Gastrocnemius medialis (tissue), 4 donors: ENCODE data around the gene ARSB. TPM values are rescaled to one million over a fixed set of nuclear protein-coding genes. Genes with fewer than 3 reads are reported as not detected.

Source experiments
- ATAC-seq, 2 donors: fragments of 150-250 bp; one replicate each; pipeline ENCODE4 v1.9.1; 2016
- DNase-seq, 2 donors: peaks; one replicate each; pipeline ENCODE4 v3.0.0-alpha.2; 2019
- H3K27ac ChIP-seq, 4 donors: fragments of 200-600 bp; sonication (generic); 1 replicate in 1 of 4; 2 replicates in 3 of 4; pipeline ENCODE4 v1.5.1; 2016 to 2018; ENCODE audit warnings: mild to moderate bottlenecking in 2 of 4, moderate library complexity in 1 of 4
- H3K27me3 ChIP-seq, 3 donors: fragments of 200-600 bp; sonication (generic) in 2 of 3; 1 replicate in 1 of 3; 2 replicates in 2 of 3; pipeline versions ENCODE4 v1.5.1 to v1.6.0; 2016 to 2019; ENCODE audit warnings: mild to moderate bottlenecking in 1 of 3, moderate library complexity in 1 of 3
- H3K36me3 ChIP-seq, 2 donors: fragments of 200-600 bp; sonication (generic) in 1 of 2; one replicate each; pipeline ENCODE4 v1.5.1; 2017 to 2018
- H3K4me1 ChIP-seq, 2 donors: fragments of 200-600 bp; sonication (generic) in 1 of 2; one replicate each; pipeline ENCODE4 v1.5.1; 2016 to 2017; ENCODE audit warnings: mild to moderate bottlenecking in 2 of 2
- H3K4me3 ChIP-seq, 4 donors: fragments of 200-600 bp; sonication (generic) in 3 of 4; 1 replicate in 1 of 4; 2 replicates in 3 of 4; pipeline ENCODE4 v1.5.1; 2016 to 2019; ENCODE audit warnings: mild to moderate bottlenecking in 2 of 4
- H3K9me3 ChIP-seq, 3 donors: fragments of 200-600 bp; sonication (generic) in 2 of 3; 1 replicate in 1 of 3; 2 replicates in 2 of 3; pipeline ENCODE4 v1.5.1; 2016 to 2019
- POLR2A ChIP-seq, 2 donors: fragments of 450-650 bp; IDR thresholded peaks; one replicate each; pipeline ENCODE4 v1.6.1; 2017; ENCODE audit warnings: antibody characterized with exemption in 2 of 2, mild to moderate bottlenecking in 2 of 2, moderate library complexity in 2 of 2
- in situ Hi-C, 4 donors: fragments of 200-750 bp; cut with MboI; loops; one replicate each; pipeline versions ENCODE4 v1.15.0 to v1.8.0; 2017; ENCODE audit warnings: low sequenced_read_pairs in 4 of 4
- intact Hi-C: fragments of 100-400 bp; cut with DNase I; formaldehyde crosslinking; loops from one replicate; pipeline ENCODE4 v1.15.1; 2023; ENCODE audit warnings: low total_unique reads
- total RNA-seq, 4 donors: library from RNA; depleted of rRNA; stranded (reverse); fragments of >200 nt; gene quantifications; one replicate each; pipeline versions ENCODE4 v1.1.0 to v1.2.3, GENCODE V29; 2016
- TF ChIP-seq, protein P1 (sequence below), 5 experiments: fragments of 450-650 bp in 3 of 5; fragments of 200-600 bp in 2 of 5; sonication (generic) in 2 of 5; IDR thresholded peaks in 4 of 5; conservative IDR thresholded peaks in 1 of 5; 1 replicate in 4 of 5; 2 replicates in 1 of 5; pipeline ENCODE4 v1.5.1; 2016 to 2019; ENCODE audit warnings: antibody characterized with exemption in 5 of 5, mild to moderate bottlenecking in 3 of 5, moderate library complexity in 3 of 5

ARSB gene
- total RNA-seq, 4 donors from 2014 or later = 3.2 to 8.3 (median 5.1) TPM

DNA sequence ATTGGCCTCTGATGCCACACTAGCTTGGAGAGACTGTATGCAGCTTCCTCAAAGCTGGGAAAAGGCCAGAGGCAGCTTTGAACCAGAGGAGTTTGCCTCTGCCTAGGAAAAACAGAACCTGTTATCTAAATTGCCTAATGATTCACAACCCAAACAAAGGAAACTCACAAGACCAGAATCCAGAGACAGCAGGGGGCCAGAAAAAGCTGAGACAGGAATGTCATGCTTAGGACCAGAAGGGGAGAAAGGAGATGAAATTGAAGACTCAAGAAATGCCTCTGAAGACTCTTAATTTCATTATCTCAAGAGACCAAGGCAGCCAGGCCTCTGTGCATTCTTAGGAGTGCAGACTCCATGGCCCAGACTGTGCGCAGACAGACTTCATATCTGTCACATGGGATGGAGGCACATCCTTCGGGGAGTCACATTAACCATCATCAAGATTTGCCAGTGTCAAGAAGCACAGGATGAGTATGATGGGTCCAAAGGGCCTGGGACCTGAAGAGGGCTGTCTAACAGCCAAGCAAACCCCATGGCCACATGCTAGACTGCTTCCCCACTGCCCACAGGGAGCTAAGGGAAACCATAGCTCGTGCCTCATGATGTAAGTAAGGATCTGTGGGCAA lies 57.3 kb downstream of the ARSB start:
- Histone ChIP-seq H3K9me3 (no peaks in the 10 kb centered on the region), H3K27ac (no peak overlapping the region), H3K4me1 (no peaks in the 10 kb centered on the region), H3K4me3 (no peak overlapping the region), H3K27me3 (no peaks in the 10 kb centered on the region), H3K36me3 (no peaks in the 10 kb centered on the region)
- intact Hi-C loops (no loop called here), in situ Hi-C loops (no loop called here)
- ATAC-seq (no peak), DNase-seq (no peak)
- TF ChIP-seq, protein P1, sequence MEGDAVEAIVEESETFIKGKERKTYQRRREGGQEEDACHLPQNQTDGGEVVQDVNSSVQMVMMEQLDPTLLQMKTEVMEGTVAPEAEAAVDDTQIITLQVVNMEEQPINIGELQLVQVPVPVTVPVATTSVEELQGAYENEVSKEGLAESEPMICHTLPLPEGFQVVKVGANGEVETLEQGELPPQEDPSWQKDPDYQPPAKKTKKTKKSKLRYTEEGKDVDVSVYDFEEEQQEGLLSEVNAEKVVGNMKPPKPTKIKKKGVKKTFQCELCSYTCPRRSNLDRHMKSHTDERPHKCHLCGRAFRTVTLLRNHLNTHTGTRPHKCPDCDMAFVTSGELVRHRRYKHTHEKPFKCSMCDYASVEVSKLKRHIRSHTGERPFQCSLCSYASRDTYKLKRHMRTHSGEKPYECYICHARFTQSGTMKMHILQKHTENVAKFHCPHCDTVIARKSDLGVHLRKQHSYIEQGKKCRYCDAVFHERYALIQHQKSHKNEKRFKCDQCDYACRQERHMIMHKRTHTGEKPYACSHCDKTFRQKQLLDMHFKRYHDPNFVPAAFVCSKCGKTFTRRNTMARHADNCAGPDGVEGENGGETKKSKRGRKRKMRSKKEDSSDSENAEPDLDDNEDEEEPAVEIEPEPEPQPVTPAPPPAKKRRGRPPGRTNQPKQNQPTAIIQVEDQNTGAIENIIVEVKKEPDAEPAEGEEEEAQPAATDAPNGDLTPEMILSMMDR (IDR thresholded peaks at IDR 0.05 in 4 of 5, conservative IDR thresholded peaks at IDR 0.05 in 1 of 5) = no peak
- no peak for TF ChIP-seq POLR2A (IDR thresholded peaks at IDR 0.05)

DNA sequence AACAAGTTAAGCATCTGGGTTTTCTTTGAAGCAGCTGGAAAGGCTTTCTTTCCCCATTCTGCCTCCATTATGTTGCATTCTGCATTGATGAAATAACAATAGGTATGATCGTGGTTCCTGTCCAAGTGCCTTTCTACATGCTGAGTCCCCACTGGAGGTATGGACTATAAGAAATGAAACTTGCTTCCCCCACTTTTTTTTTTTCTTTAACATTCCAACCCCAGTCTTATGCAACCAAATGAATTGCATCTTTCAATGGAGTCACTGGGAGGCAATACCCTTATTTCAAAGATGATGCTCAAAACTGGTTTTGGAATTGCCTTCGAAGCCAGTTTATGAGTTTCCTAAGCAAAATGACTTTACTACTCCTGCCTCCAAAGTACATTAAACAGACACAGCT lies 58.9 kb downstream of the ARSB start:
- in situ Hi-C loops = no loop called here
- Histone ChIP-seq H3K36me3 (no peaks in the 10 kb centered on the region), H3K27me3 (no peaks in the 10 kb centered on the region), H3K4me3 (no peak overlapping the region), H3K4me1 (no peaks in the 10 kb centered on the region), H3K27ac (no peak overlapping the region), H3K9me3 (no peaks in the 10 kb centered on the region)
- no peak for DNase-seq
- intact Hi-C loops = no loop called here
- TF ChIP-seq POLR2A (IDR thresholded peaks at IDR 0.05) = no peak
- ATAC-seq = no peak

DNA sequence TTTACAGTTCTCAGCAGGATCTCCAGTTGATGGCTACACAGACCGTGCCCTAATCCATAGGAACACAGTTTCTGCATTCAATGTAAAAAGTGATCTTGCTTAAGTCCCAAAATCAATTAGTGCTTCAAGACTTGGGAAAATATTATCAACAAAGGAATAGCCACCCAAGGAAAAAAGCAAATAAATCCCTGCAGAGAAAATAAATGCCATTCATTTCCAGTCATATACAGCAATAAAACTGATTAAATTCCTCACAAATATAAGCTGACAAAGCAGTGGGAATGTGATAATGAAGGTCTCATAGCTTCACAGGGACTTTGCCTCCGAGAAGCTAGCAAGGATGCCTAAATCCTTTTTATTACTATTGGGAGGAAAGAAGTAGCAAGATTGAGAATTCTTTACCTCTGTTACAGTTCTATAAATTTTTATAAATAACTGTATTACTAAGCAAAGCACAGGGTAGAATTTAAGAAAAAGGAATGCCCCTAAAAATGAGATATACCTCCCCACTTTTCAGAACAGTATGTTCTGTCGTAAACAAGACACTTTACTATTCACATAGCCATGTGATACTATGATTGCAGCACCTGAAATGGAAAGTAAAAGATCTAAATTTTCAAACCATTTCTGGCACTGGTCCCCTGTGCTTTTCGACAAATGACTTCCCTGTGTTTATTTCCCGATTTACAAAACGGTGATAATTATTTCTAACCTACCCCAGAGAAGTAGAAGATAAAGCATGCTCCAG lies 59.8 kb downstream of the ARSB start:
- H3K27me3 ChIP-seq = no peaks in the 10 kb centered on the region
- H3K4me1 ChIP-seq = no peaks in the 10 kb centered on the region
- H3K27ac ChIP-seq = no peak overlapping the region
- intact Hi-C loops (no loop called here), in situ Hi-C loops (no loop called here)
- ATAC-seq (no peak), DNase-seq (no peak)
- TF ChIP-seq POLR2A (IDR thresholded peaks at IDR 0.05) = no peak
- TF ChIP-seq, protein P1 (IDR thresholded peaks at IDR 0.05 in 4 of 5, conservative IDR thresholded peaks at IDR 0.05 in 1 of 5) = no peak
- no peaks in the 10 kb centered on the region for H3K36me3 ChIP-seq
- no peaks in the 10 kb centered on the region for H3K9me3 ChIP-seq
- no peak overlapping the region for H3K4me3 ChIP-seq

GRCh38 chr5:78923622-78923970 lies 61.5 kb downstream of the ARSB start:
- H3K36me3 ChIP-seq = no peaks in the 10 kb centered on the region
- in situ Hi-C loops (no loop called here), intact Hi-C loops (no loop called here)
- ATAC-seq (no peak), DNase-seq (no peak)
- TF ChIP-seq POLR2A (IDR thresholded peaks at IDR 0.05) = no peak
- TF ChIP-seq, protein P1 (IDR thresholded peaks at IDR 0.05 in 4 of 5, conservative IDR thresholded peaks at IDR 0.05 in 1 of 5) = no peak
- no peak overlapping the region for H3K4me3 ChIP-seq
- H3K4me1 ChIP-seq = no peaks in the 10 kb centered on the region
- H3K9me3 ChIP-seq = no peaks in the 10 kb centered on the region
- H3K27ac ChIP-seq = no peak overlapping the region
- H3K27me3 ChIP-seq = no peaks in the 10 kb centered on the region

GRCh38 chr5:78922879-78923621 lies 62.1 kb downstream of the ARSB start:
- in situ Hi-C loops (no loop called here), intact Hi-C loops (no loop called here)
- no peak for TF ChIP-seq POLR2A (IDR thresholded peaks at IDR 0.05)
- TF ChIP-seq, protein P1 (IDR thresholded peaks at IDR 0.05 in 4 of 5, conservative IDR thresholded peaks at IDR 0.05 in 1 of 5) = no peak
- Histone ChIP-seq H3K27me3 (no peaks in the 10 kb centered on the region), H3K36me3 (no peaks in the 10 kb centered on the region), H3K4me3 (no peak overlapping the region), H3K4me1 (no peaks in the 10 kb centered on the region), H3K27ac (no peak overlapping the region), H3K9me3 (no peaks in the 10 kb centered on the region)
- no peak for DNase-seq
- no peak for ATAC-seq
